OCI-LY7 (cell line): Measurements from ENCODE around the gene PIM2. TPM values are rescaled to one million over a fixed set of nuclear protein-coding genes. Genes with fewer than 3 reads are reported as not detected.
A peak's percentile ranks its signal among the peaks of the same experiment; 100 is the strongest.

Experiments used
- BruUV-seq: library from RNA; stranded (reverse); fragments of 400-500 nt; replicated peaks from 2 replicates; lab custom pipeline; 2021; lab: Mats Ljungman, UMichigan
- CTCF ChIA-PET: fragments of 300-600 bp; sonication (Branson Sonifier 250); formaldehyde crosslinking; loops from one replicate; lab custom pipeline; 2022; ENCODE audit warnings: antibody characterized with exemption; ENCODE audit not compliant: unreplicated experiment; lab: Charles Lee
- POLR2A ChIA-PET: fragments of 300-600 bp; sonication (Branson Sonifier 250); formaldehyde crosslinking; loops from one replicate; lab custom pipeline; 2022; ENCODE audit warnings: antibody characterized with exemption; lab: Charles Lee
- DNase-seq: peaks from one replicate; pipeline ENCODE4 v3.0.0-alpha.2; 2015; ENCODE audit warnings: low spot score
- H2AFZ ChIP-seq: fragments of 200-600 bp; sonication (generic), shearing (Covaris generic); 2 replicates; pipeline ENCODE4 v1.6.1; 2014; ENCODE audit warnings: mild to moderate bottlenecking, antibody characterized with exemption, low read length, moderate library complexity
- H3K27ac ChIP-seq: fragments of 200-600 bp; sonication (generic); 2 replicates; pipeline ENCODE4 v1.5.1; 2014; ENCODE audit warnings: mixed run types, low read depth, mild to moderate bottlenecking, moderate library complexity, low read length, inconsistent platforms; ENCODE audit not compliant: poor library complexity, severe bottlenecking
- H3K36me3 ChIP-seq: fragments of 200-600 bp; sonication (generic); 2 replicates; pipeline ENCODE4 v1.6.1; 2014; ENCODE audit warnings: mild to moderate bottlenecking, antibody characterized with exemption, low read length, moderate library complexity, mixed read lengths; ENCODE audit not compliant: insufficient read depth
- H3K4me1 ChIP-seq: fragments of 200-600 bp; sonication (generic); 2 replicates; pipeline ENCODE4 v1.5.1; 2014; ENCODE audit warnings: mild to moderate bottlenecking, low read length; ENCODE audit not compliant: insufficient read depth, poor library complexity, severe bottlenecking
- H3K4me2 ChIP-seq: fragments of 200-600 bp; sonication (generic); 2 replicates; pipeline ENCODE4 v1.6.1; 2014; ENCODE audit warnings: mild to moderate bottlenecking, low read length
- H3K4me3 ChIP-seq: fragments of 200-600 bp; sonication (generic); 2 replicates; pipeline ENCODE4 v1.5.1; 2014; ENCODE audit warnings: mild to moderate bottlenecking, low read depth, low read length; ENCODE audit not compliant: poor library complexity, severe bottlenecking
- H3K79me2 ChIP-seq: fragments of 200-600 bp; sonication (generic); 2 replicates; pipeline ENCODE4 v1.6.1; 2016; ENCODE audit warnings: low read depth, mild to moderate bottlenecking, low read length, moderate library complexity, mixed read lengths; ENCODE audit not compliant: insufficient read depth
- H3K9me2 ChIP-seq: fragments of 200-600 bp; sonication (generic); 2 replicates; pipeline ENCODE4 v1.6.1; 2016; ENCODE audit warnings: mild to moderate bottlenecking, low read length, mixed read lengths; ENCODE audit not compliant: insufficient read depth
- H3K9me3 ChIP-seq: fragments of 200-600 bp; sonication (generic); 2 replicates; pipeline ENCODE4 v1.6.1; 2014; ENCODE audit warnings: mild to moderate bottlenecking, mixed run types, low read length, mixed read lengths
- H4K20me1 ChIP-seq: fragments of 200-600 bp; sonication (generic); 2 replicates; pipeline ENCODE4 v1.6.1; 2014; ENCODE audit warnings: mild to moderate bottlenecking, antibody characterized with exemption, low read length, moderate library complexity, mixed read lengths; ENCODE audit not compliant: insufficient read depth
- EZH2phosphoT487 ChIP-seq: fragments of 200-600 bp; sonication (generic); IDR thresholded peaks from 2 replicates; pipeline ENCODE4 v1.6.1; 2018; ENCODE audit warnings: low read depth, borderline replicate concordance, mild to moderate bottlenecking, mixed run types, antibody characterized with exemption, low read length, moderate library complexity, mixed read lengths
- intact Hi-C: fragments of 100-400 bp; cut with micrococcal nuclease; formaldehyde crosslinking; loops from one replicate; pipeline ENCODE4 v1.10.0; 2022; ENCODE audit not compliant: unreplicated experiment
- total RNA-seq, 2 experiments: library from RNA; depleted of rRNA in 1 of 2; stranded (reverse); fragments of >200 nt in 1 of 2; shearing (Covaris generic) in 1 of 2; gene quantifications; 2 replicates each; pipeline ENCODE4 v1.2.3, GENCODE V29; 2014 to 2022
- TF ChIP-seq, protein P1 (sequence below): fragments of 200-600 bp; sonication (generic); conservative IDR thresholded peaks from 2 replicates; pipeline ENCODE4 v1.5.1; 2014; ENCODE audit warnings: mild to moderate bottlenecking, antibody characterized with exemption, low read length, moderate library complexity, mixed read lengths

The PIM2 gene
- total RNA-seq, 2 experiments from 2014 or later: 60.3 to 148 TPM

- intact Hi-C loops: no loop called here
- H3K79me2 ChIP-seq: peaks cover 42% of the 10 kb centered on the region; the same call in 1 of the 2 replicates
- H3K4me1 ChIP-seq: peaks cover 88% of the 10 kb centered on the region
- peak overlapping the region; percentile 100 for H3K27ac ChIP-seq
- CTCF ChIA-PET: no interaction called here
- no peak for TF ChIP-seq EZH2phosphoT487
- TF ChIP-seq, protein P1, sequence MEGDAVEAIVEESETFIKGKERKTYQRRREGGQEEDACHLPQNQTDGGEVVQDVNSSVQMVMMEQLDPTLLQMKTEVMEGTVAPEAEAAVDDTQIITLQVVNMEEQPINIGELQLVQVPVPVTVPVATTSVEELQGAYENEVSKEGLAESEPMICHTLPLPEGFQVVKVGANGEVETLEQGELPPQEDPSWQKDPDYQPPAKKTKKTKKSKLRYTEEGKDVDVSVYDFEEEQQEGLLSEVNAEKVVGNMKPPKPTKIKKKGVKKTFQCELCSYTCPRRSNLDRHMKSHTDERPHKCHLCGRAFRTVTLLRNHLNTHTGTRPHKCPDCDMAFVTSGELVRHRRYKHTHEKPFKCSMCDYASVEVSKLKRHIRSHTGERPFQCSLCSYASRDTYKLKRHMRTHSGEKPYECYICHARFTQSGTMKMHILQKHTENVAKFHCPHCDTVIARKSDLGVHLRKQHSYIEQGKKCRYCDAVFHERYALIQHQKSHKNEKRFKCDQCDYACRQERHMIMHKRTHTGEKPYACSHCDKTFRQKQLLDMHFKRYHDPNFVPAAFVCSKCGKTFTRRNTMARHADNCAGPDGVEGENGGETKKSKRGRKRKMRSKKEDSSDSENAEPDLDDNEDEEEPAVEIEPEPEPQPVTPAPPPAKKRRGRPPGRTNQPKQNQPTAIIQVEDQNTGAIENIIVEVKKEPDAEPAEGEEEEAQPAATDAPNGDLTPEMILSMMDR: no peak
- DNase-seq: no peak
- H3K4me2 ChIP-seq: peak overlapping the region; percentile 88
- no peaks in the 10 kb centered on the region for H4K20me1 ChIP-seq
- H3K4me3 ChIP-seq: peak overlapping the region; percentile 60
- no peaks in the 10 kb centered on the region for H3K9me3 ChIP-seq
- POLR2A ChIA-PET: interaction anchor here (0.7 to 1.4 kb wide), 3 partner anchors 13 to 286 kb away, joined by 3 to 5 read pairs (median 4); no protein-coding TSS in a partner anchor
- H2AFZ ChIP-seq: no peak overlapping the region
- no peaks in the 10 kb centered on the region for H3K9me2 ChIP-seq
- BruUV-seq: no TSS peak
- H3K36me3 ChIP-seq: peaks cover 49% of the 10 kb centered on the region
Observed at GRCh38 chrX:48940404-48940955, 21.7 kb upstream of the PIM2 start.

GRCh38 chrX:48939524-48940228 is 20.9 kb upstream of the PIM2 start:
- Histone ChIP-seq H3K4me3 (peak overlapping the region; percentile 60), H2AFZ (no peak overlapping the region), H3K36me3 (peaks cover 57% of the 10 kb centered on the region), H3K27ac (peak overlapping the region; percentile 100), H3K79me2 (peaks cover 42% of the 10 kb centered on the region; the same call in 1 of the 2 replicates), H3K9me3 (no peaks in the 10 kb centered on the region), H3K4me2 (peak overlapping the region; percentile 88), H3K9me2 (no peaks in the 10 kb centered on the region), H3K4me1 (peaks cover 94% of the 10 kb centered on the region), H4K20me1 (no peaks in the 10 kb centered on the region)
- BruUV-seq: no TSS peak
- TF ChIP-seq, protein P1: no peak
- TF ChIP-seq EZH2phosphoT487: no peak
- DNase-seq: peak; percentile 74
- intact Hi-C loops: loop anchor here (2.0 to 5.0 kb wide), 3 partner anchors 17 to 262 kb away; partner anchors contain the start of genes OTUD5, PQBP1 and TIMM17B
- ChIA-PET POLR2A (interaction anchor here (1.0 to 1.4 kb wide), 3 partner anchors 12 to 26 kb away, joined by 3 to 8 read pairs (median 5); no protein-coding TSS in a partner anchor), CTCF (interaction anchor here (0.7 to 1.1 kb wide), 2 partner anchors 12 to 163 kb away, joined by 3 read pairs; no protein-coding TSS in a partner anchor)
